Articular chondrocyte of knee joint (primary cell): ENCODE results near the gene HMSD. TPM values are rescaled to one million over a fixed set of nuclear protein-coding genes. Genes with fewer than 3 reads are reported as not detected.

ENCODE experiments used
- total RNA-seq: library from RNA; depleted of rRNA; stranded (reverse); fragments of >200 nt; gene quantifications from 2 replicates; pipeline ENCODE4 v1.2.3, GENCODE V29; 2012

HMSD gene, protein sequence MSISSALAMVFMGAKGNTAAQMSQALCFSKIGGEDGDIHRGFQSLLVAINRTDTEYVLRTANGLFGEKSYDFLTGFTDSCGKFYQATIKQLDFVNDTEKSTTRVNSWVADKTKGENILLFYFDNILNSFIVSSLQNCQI
- total RNA-seq = 0.11 TPM in 1 of 2 replicates, not detected in the other

DNA sequence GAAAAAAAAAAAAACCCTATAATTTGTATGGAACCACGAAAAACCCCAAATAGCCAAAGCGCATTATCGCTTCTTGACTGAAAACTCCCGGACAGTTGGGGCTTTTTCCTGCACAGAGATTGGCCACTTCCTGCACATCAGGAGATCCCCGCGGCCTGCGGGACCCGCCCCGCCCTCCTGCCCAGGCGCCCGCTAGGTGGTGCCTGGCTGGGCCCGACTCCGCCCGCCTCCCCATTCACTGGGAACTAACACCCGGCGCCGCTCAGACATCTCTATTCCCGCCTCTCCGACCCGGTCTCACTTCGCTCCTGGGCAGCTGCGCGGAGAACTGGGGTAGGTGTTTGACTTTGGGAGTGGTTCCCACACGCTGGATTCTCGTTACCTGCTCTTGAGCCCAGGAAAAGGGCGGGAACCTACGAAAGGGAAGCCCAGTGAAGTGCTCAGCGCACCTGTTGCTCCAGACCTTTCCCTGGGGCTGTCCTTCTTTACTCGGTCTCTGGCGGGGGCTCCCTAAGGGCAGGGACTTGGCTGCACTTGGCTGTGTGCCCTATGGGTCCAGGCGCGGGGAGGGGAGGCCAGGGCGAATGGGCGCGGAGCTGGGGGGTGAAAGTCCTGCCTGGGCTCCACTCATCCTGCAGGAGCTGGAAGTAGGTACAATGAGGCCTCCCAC, at the start of gene HMSD:
Gene HMSD, plus strand, starts transcription at position 234 of the 670 bp plus-strand sequence. CDS start 4,155 bp downstream, outside the sequence.

DNA sequence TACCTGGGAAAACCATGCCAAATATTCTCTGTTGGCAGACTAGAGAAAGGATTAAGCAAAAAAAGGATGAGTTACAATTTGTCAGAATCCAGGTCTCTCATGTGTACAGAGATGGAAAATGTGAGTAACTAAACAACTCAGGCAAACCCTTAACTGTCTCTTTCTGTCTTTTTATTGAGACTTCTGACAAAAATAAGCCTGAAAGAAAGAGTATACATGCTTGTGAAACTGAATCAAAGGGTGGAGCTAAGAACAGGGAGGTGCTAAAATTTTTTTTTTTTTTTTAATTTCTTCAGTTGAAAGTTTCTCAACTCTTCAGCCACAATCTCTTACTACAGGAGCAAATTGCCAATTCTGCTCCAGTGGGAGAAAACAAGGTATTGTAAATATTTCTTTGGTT, 41.4 kb upstream of the HMSD start, which contains the start of gene SERPINB10:
Gene SERPINB10, plus strand, starts transcription at position 295 of the 400 bp plus-strand sequence. CDS start 7,553 bp downstream, outside the sequence.

DNA sequence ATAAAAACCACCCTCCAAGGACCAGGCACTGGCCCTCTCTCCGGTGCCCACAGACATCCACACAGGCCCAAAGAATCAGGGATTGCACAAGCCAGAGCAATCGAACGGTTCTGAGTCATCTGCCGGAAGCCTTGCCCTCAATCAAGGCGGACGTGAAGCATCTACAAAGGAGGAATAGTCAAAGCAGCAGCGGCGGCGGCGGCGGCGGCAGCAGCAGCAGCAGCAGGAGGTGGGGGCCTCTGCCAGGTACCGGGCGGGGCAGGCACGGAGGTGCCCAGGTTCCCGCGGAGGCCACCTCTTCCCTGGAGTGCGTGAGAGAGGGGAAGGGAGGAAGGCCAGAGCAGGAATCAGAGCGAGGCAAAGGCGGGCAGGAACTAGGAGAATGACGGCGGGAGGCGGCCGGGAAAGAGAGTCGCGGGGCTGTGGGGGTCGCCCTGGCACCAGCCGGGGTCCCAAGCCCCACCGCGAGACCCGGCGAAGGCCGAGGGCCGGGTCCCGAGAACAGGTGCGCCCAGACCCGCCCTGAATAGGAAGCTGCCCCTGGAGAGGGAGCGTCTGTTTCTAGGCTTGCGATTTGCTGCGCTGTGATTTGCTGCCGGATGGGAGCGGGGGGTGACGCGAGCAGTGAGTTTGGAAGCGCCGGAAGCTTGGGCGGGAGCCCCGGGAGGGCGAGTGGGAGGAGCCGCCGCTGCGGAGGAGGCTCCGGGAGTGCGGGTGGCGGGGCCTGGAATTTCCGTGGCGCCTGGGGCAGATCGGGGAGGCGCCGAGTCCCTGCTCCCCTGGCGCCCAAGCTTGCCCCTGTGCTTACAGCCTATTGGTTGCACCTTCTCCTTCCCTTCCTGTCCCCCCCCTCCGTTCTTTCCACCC, 21.1 kb downstream of the HMSD start, which contains the start of gene SERPINB8:
Gene SERPINB8, plus strand, starts transcription at position 140 of the 867 bp plus-strand sequence. CDS start 8,228 bp downstream, outside the sequence.

Other genes starting within 250 kb of the HMSD start
- gene SERPINB11, start 246.3 kb upstream of the HMSD start, total RNA-seq = not detected in 2 replicates
- gene SERPINB7, start 173.9 kb upstream of the HMSD start, total RNA-seq = 0.11 TPM in 1 of 2 replicates, not detected in the other
- 0.22 TPM in 1 of 2 replicates, not detected in the other for gene SERPINB2, start 61.6 kb upstream of the HMSD start, total RNA-seq
- gene SERPINB10, start 41.3 kb upstream of the HMSD start, total RNA-seq = not detected in 2 replicates
- 19.6 and 21.8 TPM in 2 replicates for gene SERPINB8, start 20.8 kb downstream of the HMSD start, total RNA-seq
- gene LINC00305, start 199.8 kb downstream of the HMSD start, total RNA-seq = not detected in 2 replicates